DND-41 (cell line): ENCODE measurements around the gene SIRT3.
A peak's percentile ranks its signal among the peaks of the same experiment; 100 is the strongest.
"Not testable (repeated sequence)": the region's sequence is repeated elsewhere in the genome, so short reads cannot be mapped to it uniquely, and the experiment has no call there.

ENCODE experiments used
- ATAC-seq: fragments of 200-7000 bp; cut with Tn5 transposase; 3 replicates; pipeline ENCODE4 v1.9.1; 2021; ENCODE audit warnings: low read depth; ENCODE audit not compliant: insufficient read depth
- DNase-seq: peaks from one replicate; pipeline ENCODE4 v3.0.0-alpha.2; 2020
- H2AFZ ChIP-seq: 2 replicates; pipeline ENCODE4 v1.6.0; 2012; ENCODE audit warnings: low read depth, low read length
- H3K27ac ChIP-seq: 2 replicates; pipeline ENCODE4 v1.5.1; 2012; ENCODE audit warnings: low read length, inconsistent platforms
- H3K27me3 ChIP-seq: fragments of 200-600 bp; sonication (generic); 2 replicates; pipeline ENCODE4 v1.6.0; 2012; ENCODE audit warnings: low read length, mild to moderate bottlenecking, inconsistent platforms; ENCODE audit not compliant: insufficient read depth, poor library complexity
- H3K36me3 ChIP-seq: 2 replicates; pipeline ENCODE4 v1.5.1; 2012; ENCODE audit warnings: low read length, inconsistent platforms; ENCODE audit not compliant: insufficient read depth
- H3K4me1 ChIP-seq: 2 replicates; pipeline ENCODE4 v1.5.1; 2012; ENCODE audit warnings: mild to moderate bottlenecking, low read length; ENCODE audit not compliant: insufficient read depth
- H3K4me2 ChIP-seq: 2 replicates; pipeline ENCODE4 v1.6.0; 2012; ENCODE audit warnings: mild to moderate bottlenecking, moderate library complexity, low read length, inconsistent platforms; ENCODE audit not compliant: insufficient read depth
- H3K4me3 ChIP-seq, 2 experiments: fragments of 200-600 bp in 1 of 2; shearing (Covaris generic) in 1 of 2; 2 replicates each; pipeline ENCODE4 v1.5.1; 2012 to 2016; ENCODE audit warnings: inconsistent platforms in 2 of 2, low read length in 2 of 2, mild to moderate bottlenecking in 2 of 2, low read depth in 1 of 2, moderate library complexity in 1 of 2
- H3K79me2 ChIP-seq: 2 replicates; pipeline ENCODE4 v1.6.0; 2012; ENCODE audit warnings: low read length, inconsistent platforms; ENCODE audit not compliant: insufficient read depth
- H3K9ac ChIP-seq: 2 replicates; pipeline ENCODE4 v1.6.0; 2012; ENCODE audit warnings: low read depth, mild to moderate bottlenecking, inconsistent platforms, low read length, moderate library complexity
- H3K9me3 ChIP-seq: 2 replicates; pipeline ENCODE4 v1.5.1; 2012; ENCODE audit warnings: low read length, moderate library complexity, mild to moderate bottlenecking, inconsistent platforms; ENCODE audit not compliant: insufficient read depth, severe bottlenecking
- H4K20me1 ChIP-seq: 2 replicates; pipeline ENCODE4 v1.6.0; 2012; ENCODE audit warnings: low read length; ENCODE audit not compliant: insufficient read depth
- EZH2 ChIP-seq: IDR thresholded peaks from 3 replicates; pipeline ENCODE4 v1.6.1; 2012; ENCODE audit warnings: borderline replicate concordance, low read depth, mild to moderate bottlenecking, moderate library complexity, low read length, inconsistent platforms; ENCODE audit not compliant: severe bottlenecking
- TF ChIP-seq, protein P1 (sequence below): IDR thresholded peaks from 2 replicates; pipeline ENCODE4 v1.5.1; 2012; ENCODE audit warnings: borderline replicate concordance, low read length, moderate library complexity, mild to moderate bottlenecking; ENCODE audit not compliant: poor library complexity, severe bottlenecking; ENCODE audit errors: extremely low read depth

SIRT3 gene

DNA sequence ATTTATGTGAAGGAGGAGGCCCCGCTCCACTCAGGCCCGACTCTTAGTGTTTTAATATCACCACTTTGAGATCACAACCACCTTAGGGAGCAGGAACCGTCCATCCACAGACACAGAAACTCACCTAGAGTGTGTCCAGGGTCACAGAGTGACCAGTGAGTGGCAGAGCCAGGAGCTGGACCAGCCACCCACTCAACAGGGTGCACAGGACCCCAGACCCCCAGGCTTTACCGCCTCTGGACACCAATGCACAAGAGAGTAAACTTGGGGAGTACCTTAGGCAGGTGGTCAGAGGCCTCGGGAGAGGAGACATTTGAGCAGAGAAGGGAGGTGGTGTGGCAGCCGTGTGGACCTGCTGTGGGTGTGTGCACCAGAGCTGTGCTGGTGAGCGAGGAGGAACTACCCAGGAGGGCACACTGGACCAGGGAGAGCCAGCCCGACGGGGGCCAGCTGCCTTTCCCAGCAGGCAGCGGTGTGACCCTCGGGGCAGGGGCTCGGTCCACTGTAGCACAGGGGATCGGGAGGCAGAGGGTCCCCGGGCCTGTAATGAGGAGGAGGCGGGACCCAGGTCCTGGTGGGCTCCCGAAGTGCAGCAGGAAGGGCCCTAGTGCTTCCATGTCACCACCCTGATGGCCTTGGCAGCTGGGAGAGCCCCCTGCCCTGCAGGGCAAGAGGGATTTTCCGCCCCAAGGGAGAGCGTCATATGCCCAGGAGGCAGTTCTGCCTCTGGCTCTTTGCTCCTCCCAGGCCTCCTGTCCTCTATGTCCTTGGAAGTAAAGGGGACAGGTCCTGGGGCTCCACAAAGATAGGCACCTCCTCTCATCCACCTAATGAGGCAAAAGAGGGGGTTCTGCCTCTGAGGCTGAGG, 34.5 kb upstream of the SIRT3 start:
- Histone ChIP-seq H3K4me3 (no peak overlapping the region), H2AFZ (no peak overlapping the region), H3K27ac (peak overlapping the region; percentile 99), H4K20me1 (no peaks in the 10 kb centered on the region), H3K36me3 (no peaks in the 10 kb centered on the region), H3K4me2 (no peak overlapping the region), H3K9ac (no peak overlapping the region), H3K4me1 (peaks cover 37% of the 10 kb centered on the region), H3K79me2 (no peaks in the 10 kb centered on the region), H3K27me3 (no peaks in the 10 kb centered on the region), H3K9me3 (peaks cover 4% of the 10 kb centered on the region)
- no peak for TF ChIP-seq EZH2
- TF ChIP-seq, protein P1, sequence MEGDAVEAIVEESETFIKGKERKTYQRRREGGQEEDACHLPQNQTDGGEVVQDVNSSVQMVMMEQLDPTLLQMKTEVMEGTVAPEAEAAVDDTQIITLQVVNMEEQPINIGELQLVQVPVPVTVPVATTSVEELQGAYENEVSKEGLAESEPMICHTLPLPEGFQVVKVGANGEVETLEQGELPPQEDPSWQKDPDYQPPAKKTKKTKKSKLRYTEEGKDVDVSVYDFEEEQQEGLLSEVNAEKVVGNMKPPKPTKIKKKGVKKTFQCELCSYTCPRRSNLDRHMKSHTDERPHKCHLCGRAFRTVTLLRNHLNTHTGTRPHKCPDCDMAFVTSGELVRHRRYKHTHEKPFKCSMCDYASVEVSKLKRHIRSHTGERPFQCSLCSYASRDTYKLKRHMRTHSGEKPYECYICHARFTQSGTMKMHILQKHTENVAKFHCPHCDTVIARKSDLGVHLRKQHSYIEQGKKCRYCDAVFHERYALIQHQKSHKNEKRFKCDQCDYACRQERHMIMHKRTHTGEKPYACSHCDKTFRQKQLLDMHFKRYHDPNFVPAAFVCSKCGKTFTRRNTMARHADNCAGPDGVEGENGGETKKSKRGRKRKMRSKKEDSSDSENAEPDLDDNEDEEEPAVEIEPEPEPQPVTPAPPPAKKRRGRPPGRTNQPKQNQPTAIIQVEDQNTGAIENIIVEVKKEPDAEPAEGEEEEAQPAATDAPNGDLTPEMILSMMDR, result no peak
- DNase-seq (no peak), ATAC-seq (no peak)

GRCh38 chr11:269146-269890, 33.2 kb upstream of the SIRT3 start:
- H4K20me1 ChIP-seq, result no peaks in the 10 kb centered on the region
- ATAC-seq, result peak; percentile 67
- H3K79me2 ChIP-seq, result no peaks in the 10 kb centered on the region
- H2AFZ ChIP-seq, result peak overlapping the region; percentile 78
- DNase-seq, result peak; percentile 68
- H3K9ac ChIP-seq, result peak overlapping the region; percentile 93
- peak overlapping the region; percentile 99 for H3K27ac ChIP-seq
- peaks cover 37% of the 10 kb centered on the region for H3K4me1 ChIP-seq
- peak overlapping the region; percentile 94 for H3K4me2 ChIP-seq
- H3K36me3 ChIP-seq, result no peaks in the 10 kb centered on the region
- H3K9me3 ChIP-seq, result peaks cover 4% of the 10 kb centered on the region
- peak overlapping the region; percentile 27 to 69; a peak in 3 of 4 replicates for H3K4me3 ChIP-seq
- no peaks in the 10 kb centered on the region for H3K27me3 ChIP-seq
- no peak for TF ChIP-seq EZH2
- TF ChIP-seq, protein P1, result peak; percentile 28

GRCh38 chr11:268716-269145, 32.6 kb upstream of the SIRT3 start:
- H4K20me1 ChIP-seq, H3K36me3 ChIP-seq, H3K27me3 ChIP-seq, H3K9me3 ChIP-seq, H3K79me2 ChIP-seq: not testable (repeated sequence)
- Histone ChIP-seq H3K4me1 (peaks cover 37% of the 10 kb centered on the region), H3K4me2 (peak overlapping the region; percentile 94), H2AFZ (peak overlapping the region; percentile 78), H3K27ac (peak overlapping the region; percentile 99), H3K4me3 (peak overlapping the region; percentile 27 to 69; a peak in 3 of 4 replicates), H3K9ac (peak overlapping the region; percentile 93)
- DNase-seq (peak; percentile 80), ATAC-seq (peak; percentile 77)
- TF ChIP-seq, protein P1, result peak; percentile 48
